SK-N-DZ (cell line): Measurements from ENCODE around the gene HOXA9.

Experiments
- DNase-seq: peaks from one replicate; pipeline ENCODE4 v3.0.0-alpha.2; 2015; ENCODE audit warnings: low spot score

The HOXA9 gene

DNA sequence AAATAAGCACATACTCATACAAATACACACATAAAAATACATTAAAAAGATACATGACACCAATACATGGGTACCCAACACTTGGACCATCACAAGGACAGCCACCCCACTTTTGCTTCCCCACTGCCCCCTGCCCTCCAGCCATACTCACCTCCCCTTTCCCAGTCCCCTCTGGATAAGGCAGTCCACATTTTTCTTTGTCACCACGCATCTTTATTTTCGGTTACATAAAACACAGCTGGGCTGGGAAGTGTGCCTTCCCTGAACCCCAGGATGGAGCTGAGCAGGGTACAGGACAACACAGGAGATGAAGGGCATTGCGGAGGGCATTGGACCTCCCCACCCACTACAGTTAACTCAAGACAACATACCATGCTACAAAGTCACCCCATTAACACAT lies 11.8 kb downstream of the HOXA9 start:
- DNase-seq, result no peak

GRCh38 chr7:27152816-27153442 lies 12.4 kb downstream of the HOXA9 start:
- DNase-seq, result no peak

- no peak for DNase-seq
Measured at GRCh38 chr7:27151931-27152815, 13.2 kb downstream of the HOXA9 start, which contains the start of gene HOXA3. TSS of gene HOXA3 (minus strand) at chr7:27152583. CDS start at chr7:27110640, 41,943 bp downstream.

GRCh38 chr7:27151341-27151930 lies 13.9 kb downstream of the HOXA9 start:
- DNase-seq, result no peak

DNA sequence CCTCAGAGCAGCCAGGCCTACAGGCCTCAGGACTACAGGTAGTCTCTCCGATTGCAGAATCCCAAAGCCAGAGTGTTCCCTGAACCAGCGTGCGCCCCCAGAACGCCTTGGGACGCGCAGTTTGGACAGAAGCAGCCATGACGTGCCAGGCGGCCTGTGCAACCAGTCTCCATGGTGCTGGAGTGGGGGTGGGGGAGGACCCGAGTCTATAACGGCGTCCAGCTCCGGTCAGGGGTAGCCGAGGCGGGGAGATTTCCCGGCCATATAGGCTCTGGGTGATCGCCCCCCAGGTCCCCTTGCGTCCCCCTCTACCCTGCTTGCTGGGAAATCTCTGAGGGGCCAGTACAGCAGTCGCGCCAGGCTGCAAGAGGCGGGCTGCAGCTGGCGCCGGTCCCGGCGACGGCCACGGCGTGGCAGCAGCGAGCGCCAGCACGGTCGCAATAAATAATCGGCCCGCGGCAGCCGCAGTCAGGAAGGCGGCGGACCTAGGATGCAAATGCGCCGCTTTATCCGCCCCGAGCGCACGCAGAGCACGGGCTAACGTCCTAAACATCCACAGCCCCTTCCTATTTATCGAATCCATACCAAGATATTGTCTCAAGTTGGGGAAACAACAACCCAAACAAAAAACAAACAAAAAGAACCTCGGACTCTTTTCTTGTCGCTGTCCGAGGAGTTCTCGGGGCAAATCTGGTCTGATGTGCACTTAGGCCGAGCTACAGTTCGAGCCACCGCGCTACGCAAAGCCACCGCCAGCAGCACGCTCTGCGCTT lies 14.6 kb downstream of the HOXA9 start:
- peak; percentile 32 for DNase-seq

DNA sequence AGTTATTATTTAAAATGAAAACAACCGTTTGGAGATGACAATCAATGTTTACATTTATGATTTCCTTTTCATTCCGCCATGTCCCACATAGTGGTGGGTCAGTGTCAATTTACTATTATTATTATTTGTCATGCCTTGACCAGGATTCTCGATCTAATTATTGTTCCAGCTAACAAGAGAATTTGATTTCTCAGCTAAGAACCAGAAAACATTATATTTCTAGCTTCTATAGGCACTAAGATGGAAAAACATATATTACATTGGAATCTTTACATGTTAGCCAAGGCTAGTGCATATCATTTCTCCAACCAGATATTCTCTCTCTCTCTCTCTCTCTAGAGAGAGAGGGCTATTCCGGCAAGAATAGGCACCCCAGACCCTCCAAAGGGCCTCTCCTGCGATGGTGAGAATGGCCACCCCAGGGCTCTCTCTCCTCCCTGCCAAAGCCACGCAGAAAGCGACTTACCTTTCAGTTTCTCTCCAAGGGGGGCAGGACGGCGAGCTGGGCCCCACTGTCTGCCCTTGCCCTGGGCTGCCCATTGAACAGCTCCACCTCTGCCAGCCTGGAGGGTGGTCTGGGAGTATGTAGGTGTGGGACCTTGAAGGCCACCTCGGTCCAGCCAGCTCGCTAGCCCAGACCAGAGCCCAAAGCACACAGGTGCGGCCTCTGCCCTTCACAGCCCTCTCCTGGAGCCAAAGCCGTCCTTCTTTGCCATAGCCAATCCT lies 15.3 kb downstream of the HOXA9 start:
- DNase-seq, result no peak

- no peak for DNase-seq
Measured at GRCh38 chr7:27148756-27149641, 16.3 kb downstream of the HOXA9 start.

DNA sequence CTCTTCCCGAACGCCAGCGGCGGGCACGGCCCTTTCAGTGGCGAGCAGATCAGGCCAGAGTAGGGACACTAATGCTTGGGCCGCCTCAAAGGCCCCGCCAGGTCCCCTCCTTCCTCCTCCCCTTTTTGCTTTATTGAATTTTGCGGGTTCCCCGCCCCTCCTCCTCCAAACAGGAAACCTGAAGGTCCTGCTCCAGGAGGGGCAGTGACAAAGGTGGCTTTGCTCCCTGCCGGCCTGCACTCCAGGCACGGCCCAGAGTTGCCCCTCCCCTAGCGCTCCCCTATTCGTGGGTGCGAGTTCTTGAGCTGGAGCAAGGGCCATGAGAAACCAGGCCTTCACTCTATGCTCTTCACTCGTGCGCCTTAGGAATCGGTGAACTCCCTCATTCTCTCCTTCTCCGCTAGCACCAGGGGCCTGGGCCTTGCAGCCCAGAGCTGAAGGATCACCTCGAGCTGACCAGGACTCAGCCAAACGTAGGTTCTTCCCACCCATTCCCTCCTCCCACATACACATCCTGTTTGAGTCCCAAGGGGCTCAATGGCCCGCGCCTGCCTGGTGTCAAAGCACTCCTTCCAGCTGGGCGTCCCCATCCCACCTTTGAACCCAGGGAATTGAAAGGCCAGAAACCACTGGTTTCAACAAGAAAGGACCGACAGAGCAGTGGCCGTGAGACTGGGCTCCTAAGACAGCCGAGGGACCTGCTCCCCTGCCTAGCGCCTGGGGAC lies 17.1 kb downstream of the HOXA9 start:
- no peak for DNase-seq

DNA sequence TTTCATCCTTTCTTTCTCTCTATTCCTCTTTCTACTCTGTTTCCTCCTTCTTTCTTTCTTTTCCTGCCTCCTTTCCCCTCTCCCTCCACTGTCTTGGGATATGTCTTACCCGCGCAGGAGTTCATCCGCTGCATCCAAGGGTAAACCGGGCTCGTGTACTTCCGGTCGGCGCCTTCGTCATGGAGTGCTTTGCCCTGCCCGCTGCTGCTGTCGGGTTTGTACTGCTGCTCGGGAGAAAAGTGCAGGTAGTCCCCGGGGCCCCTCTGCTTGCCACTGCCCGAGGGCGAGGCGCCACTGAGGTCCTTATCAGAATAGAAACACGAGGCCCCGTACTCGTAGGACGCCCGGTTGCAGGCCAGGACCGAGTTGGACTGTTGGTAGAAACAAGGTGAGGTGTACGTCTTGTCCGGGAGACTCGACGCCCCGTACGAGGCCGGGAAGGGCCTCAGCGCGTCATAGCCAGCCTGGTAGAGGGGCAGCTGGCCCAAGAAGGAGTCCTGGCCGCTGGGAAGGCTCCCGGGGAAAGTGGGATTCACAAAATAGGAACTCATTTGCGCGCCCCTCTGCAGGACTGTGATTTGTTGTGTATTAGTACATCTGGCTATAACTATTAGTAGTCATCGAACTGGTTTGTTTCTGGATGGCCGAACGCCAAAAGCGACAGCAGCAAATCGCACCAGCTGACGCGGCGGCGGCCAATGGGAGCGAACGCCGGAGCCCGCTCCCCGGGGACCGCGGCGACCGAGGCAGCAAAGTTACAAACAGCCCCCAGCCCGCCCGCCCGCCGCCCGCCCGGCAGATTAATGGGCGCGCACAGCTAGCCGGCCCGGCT lies 17.9 kb downstream of the HOXA9 start, which contains the start of gene HOXA6:
HOXA6 (minus strand) TSS at position 576 of the 832 bp plus-strand sequence; CDS start at position 551, 25 bp downstream.
- no peak for DNase-seq

- no peak for DNase-seq
Measured at GRCh38 chr7:27146491-27147198, 18.7 kb downstream of the HOXA9 start.

- DNase-seq, result no peak
Measured at GRCh38 chr7:27145914-27146412, 19.4 kb downstream of the HOXA9 start.

GRCh38 chr7:27145165-27145913 lies 20.0 kb downstream of the HOXA9 start:
- no peak for DNase-seq

- DNase-seq, result no peak
Measured at GRCh38 chr7:27144781-27145164, 20.6 kb downstream of the HOXA9 start.

DNA sequence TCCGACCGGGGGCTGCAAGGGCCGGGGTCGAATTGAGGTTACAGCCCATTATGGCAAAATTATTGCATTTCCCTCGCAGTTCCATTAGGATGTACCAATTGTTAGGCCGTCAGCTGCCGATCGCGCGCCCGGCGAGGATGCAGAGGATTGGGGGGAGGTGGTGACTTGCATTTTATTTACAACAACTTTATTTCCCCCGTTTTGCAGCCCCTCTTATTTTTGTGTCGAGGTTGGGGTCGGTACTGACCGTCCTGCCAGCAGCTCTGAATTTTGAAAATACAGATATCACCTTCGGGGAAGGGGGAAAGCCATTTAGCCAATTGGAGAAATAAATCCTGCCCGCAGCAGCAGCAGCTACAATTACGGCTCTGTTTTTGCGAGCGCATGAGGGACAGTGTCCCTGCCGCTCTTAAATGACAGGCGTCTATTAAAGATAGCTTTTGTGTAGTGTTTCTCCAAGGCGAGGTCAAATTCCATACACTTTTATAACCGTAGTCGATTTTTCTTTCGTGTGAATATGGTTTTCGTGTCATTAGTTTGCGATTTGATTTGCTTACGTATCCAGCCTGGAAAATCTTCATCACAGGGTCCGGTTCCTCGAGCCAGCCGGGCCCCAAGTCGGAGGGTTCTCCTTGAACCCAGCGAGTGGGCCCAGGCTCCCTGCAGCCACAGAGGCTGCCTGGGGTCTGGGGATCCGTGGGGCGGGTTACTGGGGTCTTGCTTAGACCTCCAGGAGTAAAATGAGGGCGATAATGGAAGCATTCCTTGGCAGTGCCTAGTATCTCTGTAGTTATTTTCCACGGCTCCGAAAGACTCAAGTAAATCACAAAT lies 21.2 kb downstream of the HOXA9 start:
- DNase-seq, result no peak

DNA sequence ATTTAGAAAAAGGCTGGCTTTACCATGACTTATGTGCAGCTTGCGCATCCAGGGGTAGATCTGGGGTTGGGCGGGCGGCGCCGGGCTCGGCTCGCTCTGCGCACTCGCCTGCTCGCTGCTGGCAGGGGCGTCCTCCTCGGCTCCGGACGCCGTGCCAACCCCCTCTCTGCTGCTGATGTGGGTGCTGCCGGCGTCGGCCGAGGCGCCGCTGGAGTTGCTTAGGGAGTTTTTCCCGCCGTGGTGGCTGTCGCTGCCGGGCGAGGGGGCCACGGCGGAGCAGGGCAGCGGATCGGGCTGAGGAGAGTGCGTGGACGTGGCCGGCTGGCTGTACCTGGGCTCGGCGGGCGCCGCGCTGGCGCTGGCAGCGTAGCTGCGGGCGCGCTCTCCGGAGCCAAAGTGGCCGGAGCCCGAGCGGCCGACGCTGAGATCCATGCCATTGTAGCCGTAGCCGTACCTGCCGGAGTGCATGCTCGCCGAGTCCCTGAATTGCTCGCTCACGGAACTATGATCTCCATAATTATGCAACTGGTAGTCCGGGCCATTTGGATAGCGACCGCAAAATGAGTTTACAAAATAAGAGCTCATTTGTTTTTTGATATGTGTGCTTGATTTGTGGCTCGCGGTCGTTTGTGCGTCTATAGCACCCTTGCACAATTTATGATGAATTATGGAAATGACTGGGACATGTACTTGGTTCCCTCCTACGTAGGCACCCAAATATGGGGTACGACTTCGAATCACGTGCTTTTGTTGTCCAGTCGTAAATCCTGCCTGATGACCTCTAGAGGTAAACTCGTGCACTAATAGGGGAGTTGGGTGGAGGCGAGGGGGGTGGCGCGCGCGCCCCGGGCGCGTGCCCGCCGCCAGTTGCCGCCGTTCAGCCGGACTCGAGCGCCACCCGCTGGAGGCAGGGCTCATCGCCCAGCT lies 22.1 kb downstream of the HOXA9 start, which contains the start of gene HOXA5:
HOXA5 (minus strand) TSS at position 659 of the 927 bp plus-strand sequence; CDS start at position 585, 74 bp downstream.
- no peak for DNase-seq
